ENCODE measurements around the gene LRRC71. TPM values are rescaled to one million over a fixed set of nuclear protein-coding genes. Genes with fewer than 3 reads are reported as not detected.

The LRRC71 gene
- total RNA-seq, 1 experiment from 2014 or later: 0.22 TPM

GRCh38 chr1:156964441-156964840 is 44.0 kb downstream of the LRRC71 start:
- no peaks in the 10 kb centered on the region for H3K4me1 Mint-ChIP-seq
- H3K36me3 Mint-ChIP-seq: peaks cover 48% of the 10 kb centered on the region
- no peak for TF ChIP-seq SP1 (CRISPR knock-in tag; conservative IDR thresholded peaks at IDR 0.05)
- no peak for TF ChIP-seq TEAD4 (CRISPR knock-in tag; IDR thresholded peaks at IDR 0.05)
- no peak for TF ChIP-seq ZNF423 (CRISPR knock-in tag; IDR thresholded peaks at IDR 0.05)
- no peak for TF ChIP-seq E2F5 (CRISPR knock-in tag; IDR thresholded peaks at IDR 0.05)
- no peak for TF ChIP-seq JUN (CRISPR knock-in tag; IDR thresholded peaks at IDR 0.05)
- no peak for TF ChIP-seq RORB (CRISPR knock-in tag; IDR thresholded peaks at IDR 0.05)
- no peak for TF ChIP-seq ZMAT4 (CRISPR knock-in tag; IDR thresholded peaks at IDR 0.05)
- no peak for TF ChIP-seq CREB1 (CRISPR knock-in tag; IDR thresholded peaks at IDR 0.05)
- TF ChIP-seq, protein P1, sequence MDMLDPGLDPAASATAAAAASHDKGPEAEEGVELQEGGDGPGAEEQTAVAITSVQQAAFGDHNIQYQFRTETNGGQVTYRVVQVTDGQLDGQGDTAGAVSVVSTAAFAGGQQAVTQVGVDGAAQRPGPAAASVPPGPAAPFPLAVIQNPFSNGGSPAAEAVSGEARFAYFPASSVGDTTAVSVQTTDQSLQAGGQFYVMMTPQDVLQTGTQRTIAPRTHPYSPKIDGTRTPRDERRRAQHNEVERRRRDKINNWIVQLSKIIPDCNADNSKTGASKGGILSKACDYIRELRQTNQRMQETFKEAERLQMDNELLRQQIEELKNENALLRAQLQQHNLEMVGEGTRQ (CRISPR knock-in tag; IDR thresholded peaks at IDR 0.05): no peak
- no peak for TF ChIP-seq ZNF138 (CRISPR knock-in tag; conservative IDR thresholded peaks at IDR 0.05)
- no peak for TF ChIP-seq MLX (CRISPR knock-in tag; IDR thresholded peaks at IDR 0.05)
- no peak for TF ChIP-seq TCF7 (CRISPR knock-in tag; IDR thresholded peaks at IDR 0.05; ENCODE audit: low read depth)
- no peak for TF ChIP-seq PREB (CRISPR knock-in tag; IDR thresholded peaks at IDR 0.05; ENCODE audit: borderline replicate concordance)
- TF ChIP-seq ELF4 (CRISPR knock-in tag; IDR thresholded peaks at IDR 0.05; ENCODE audit: low read depth): no peak
- TF ChIP-seq ZNF281 (CRISPR knock-in tag; IDR thresholded peaks at IDR 0.05): no peak
- no peak for TF ChIP-seq USF1 (CRISPR knock-in tag; IDR thresholded peaks at IDR 0.05)
- no peak for TF ChIP-seq GRHL2 (CRISPR knock-in tag; IDR thresholded peaks at IDR 0.05; ENCODE audit: insufficient replicate concordance, severe bottlenecking)
- no peak for TF ChIP-seq E2F1 (CRISPR knock-in tag; IDR thresholded peaks at IDR 0.05)
- no peak for TF ChIP-seq STAT6 (CRISPR knock-in tag; conservative IDR thresholded peaks at IDR 0.05; ENCODE audit: low read depth)
- H3K27ac Mint-ChIP-seq: no peak overlapping the region
- DNase-seq (ENCODE audit: low spot score): no peak
- CTCF ChIA-PET: no interaction called here
- H3K9me3 Mint-ChIP-seq: no peaks in the 10 kb centered on the region
- H3K4me3 Mint-ChIP-seq: no peak overlapping the region
- ATAC-seq: no peak
- H3K27me3 Mint-ChIP-seq (ENCODE audit: low read depth): no peaks in the 10 kb centered on the region
- POLR2A ChIA-PET: no interaction called here
